22Rv1 (cell line): ENCODE results near the gene ZNF710.
"Not testable (repeated sequence)": the region's sequence is repeated elsewhere in the genome, so short reads cannot be mapped to it uniquely, and the experiment has no call there.

Experiments used
- H3K27ac ChIP-seq: fragments of 450-650 bp; 2 replicates; pipeline ENCODE4 v1.5.1; 2017
- CTCF ChIP-seq: fragments of 450-650 bp; IDR thresholded peaks from 2 replicates; pipeline ENCODE4 v1.5.1; 2017; ENCODE audit warnings: mild to moderate bottlenecking
- ZFX ChIP-seq: fragments of 450-650 bp; IDR thresholded peaks from 2 replicates; pipeline ENCODE4 v1.6.1; 2017; ENCODE audit warnings: antibody characterized with exemption, borderline replicate concordance

ZNF710 gene

GRCh38 chr15:90001062-90001682 is at the start of gene ZNF710:
Gene ZNF710, plus strand, starts transcription at chr15:90001324. Its CDS starts 65,814 bp downstream, at chr15:90067138.
- peak within 1 kb of the TSS; percentile 69 for H3K27ac ChIP-seq
- no peak for TF ChIP-seq ZFX
- TF ChIP-seq CTCF, result no peak

GRCh38 chr15:89954541-89954940 is 46.6 kb upstream of the ZNF710 start:
- TF ChIP-seq CTCF (no peak), ZFX (no peak)
- H3K27ac ChIP-seq, result no peak overlapping the region

- not testable (repeated sequence) for H3K27ac ChIP-seq
These were observed 45.6 kb upstream of the ZNF710 start for GRCh38 chr15:89955449-89955998.

GRCh38 chr15:89958107-89958805 is 42.9 kb upstream of the ZNF710 start:
- TF ChIP-seq CTCF (no peak), ZFX (no peak)
- H3K27ac ChIP-seq, result no peak overlapping the region

GRCh38 chr15:89963301-89964231 is 37.6 kb upstream of the ZNF710 start:
- TF ChIP-seq ZFX (no peak), CTCF (no peak)
- no peak overlapping the region for H3K27ac ChIP-seq

GRCh38 chr15:89964232-89964954 is 36.7 kb upstream of the ZNF710 start:
- TF ChIP-seq CTCF (no peak), ZFX (no peak)
- no peak overlapping the region for H3K27ac ChIP-seq

GRCh38 chr15:89967881-89968280 is 33.2 kb upstream of the ZNF710 start:
- H3K27ac ChIP-seq, result no peak overlapping the region
- no peak for TF ChIP-seq CTCF
- no peak for TF ChIP-seq ZFX
